ENCODE data around the gene GALNT6.

GALNT6 gene

GRCh38 chr12:51391283-51392123 lies at the start of gene GALNT6:
Gene GALNT6 (minus strand): TSS chr12:51391406. CDS start chr12:51379781, 11,625 bp downstream.
- DNase-seq = peak; percentile 68

- no peak for DNase-seq
These were observed 48.1 kb upstream of the GALNT6 start for GRCh38 chr12:51439330-51439729.

- DNase-seq = no peak
These were observed 46.2 kb upstream of the GALNT6 start for GRCh38 chr12:51437431-51437830.

GRCh38 chr12:51434305-51434704 lies 43.1 kb upstream of the GALNT6 start:
- no peak for DNase-seq

GRCh38 chr12:51432921-51433320 lies 41.7 kb upstream of the GALNT6 start:
- no peak for DNase-seq

GRCh38 chr12:51430196-51430895 lies 39.1 kb upstream of the GALNT6 start:
- no peak for DNase-seq

GRCh38 chr12:51429700-51430099 lies 38.5 kb upstream of the GALNT6 start:
- no peak for DNase-seq

GRCh38 chr12:51428256-51428655 lies 37.0 kb upstream of the GALNT6 start:
- no peak for DNase-seq

GRCh38 chr12:51424662-51425539 lies 33.7 kb upstream of the GALNT6 start, which contains the start of gene SLC4A8:
Gene SLC4A8 (plus strand): TSS chr12:51424831. CDS start chr12:51424988, 157 bp downstream.
- DNase-seq = peak; percentile 77

GRCh38 chr12:51424094-51424661 lies 33.0 kb upstream of the GALNT6 start:
- no peak for DNase-seq

- peak; percentile 47 for DNase-seq
These were observed 30.2 kb upstream of the GALNT6 start for GRCh38 chr12:51421266-51421884.

- DNase-seq = no peak
These were observed 28.4 kb upstream of the GALNT6 start for GRCh38 chr12:51419425-51420193.

GRCh38 chr12:51417826-51418225 lies 26.6 kb upstream of the GALNT6 start:
- DNase-seq = no peak

GRCh38 chr12:51415931-51416330 lies 24.7 kb upstream of the GALNT6 start:
- no peak for DNase-seq

- no peak for DNase-seq
These were observed 22.6 kb upstream of the GALNT6 start for GRCh38 chr12:51413791-51414190.

GRCh38 chr12:51413149-51413548 lies 21.9 kb upstream of the GALNT6 start:
- DNase-seq = no peak

GRCh38 chr12:51409846-51410245 lies 18.6 kb upstream of the GALNT6 start:
- no peak for DNase-seq

GRCh38 chr12:51407604-51408003 lies 16.4 kb upstream of the GALNT6 start:
- DNase-seq = no peak

- DNase-seq = no peak
These were observed 15.7 kb upstream of the GALNT6 start for GRCh38 chr12:51406859-51407258.

GRCh38 chr12:51406290-51406689 lies 15.1 kb upstream of the GALNT6 start:
- no peak for DNase-seq

- DNase-seq = no peak
These were observed 14.6 kb upstream of the GALNT6 start for GRCh38 chr12:51405801-51406207.

Measured in stimulated activated CD4-positive, alpha-beta T cell treated with anti-CD3 and anti-CD28 coated beads, Interleukin-4, amount 100 ng/mL, for 24 hours (primary cell).